Endothelial cell of umbilical vein (primary cell): ENCODE results near the gene ANKRD31.

ENCODE experiments used
- CTCF ChIP-seq, 2 donors: IDR thresholded peaks; 1 replicate in 1 of 2; 2 replicates in 1 of 2; pipeline ENCODE4 v1.5.1; 2011; ENCODE audit warnings: low read length in 2 of 2, mild to moderate bottlenecking in 2 of 2, moderate library complexity in 2 of 2, control low read depth in 1 of 2, inconsistent platforms in 1 of 2, low read depth in 1 of 2; ENCODE audit not compliant: insufficient read depth in 1 of 2; ENCODE audit errors: extremely low read depth in 1 of 2
- JUN ChIP-seq: IDR thresholded peaks from 2 replicates; pipeline ENCODE4 v1.6.1; 2011; ENCODE audit warnings: borderline replicate concordance, low read depth; ENCODE audit not compliant: insufficient read length, insufficient read depth
- POLR2A ChIP-seq: IDR thresholded peaks from 2 replicates; pipeline ENCODE4 v1.6.1; 2012; ENCODE audit warnings: low read depth, mild to moderate bottlenecking, control low read depth, low read length
- TF ChIP-seq, protein P1 (sequence below): IDR thresholded peaks from 2 replicates; pipeline ENCODE4 v1.6.1; 2011; ENCODE audit not compliant: insufficient read depth, insufficient read length

DNA sequence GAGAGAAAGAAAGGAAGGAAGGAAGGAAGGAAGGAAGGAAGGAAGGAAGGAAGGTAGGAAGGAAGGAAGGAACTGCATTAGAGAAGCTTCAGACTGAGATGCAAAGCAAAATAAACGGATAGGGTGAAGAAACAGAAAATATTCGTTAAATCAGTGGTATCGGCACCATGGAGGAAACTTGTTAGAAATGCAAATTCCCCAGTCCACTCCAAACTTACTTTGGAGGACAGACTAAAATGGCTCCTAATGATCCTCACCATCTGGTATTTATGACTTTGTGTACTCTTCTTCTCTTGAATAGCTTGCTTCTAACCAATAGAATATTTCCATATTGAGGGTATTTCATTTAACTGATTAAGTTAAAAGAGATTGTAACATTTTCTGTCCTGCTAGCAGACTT, 96.4 kb downstream of the ANKRD31 start:
- no peak for TF ChIP-seq CTCF (IDR thresholded peaks at IDR 0.05; ENCODE audit: extremely low read depth in 1 of 2, insufficient read depth in 1 of 2, low read depth in 1 of 2, low read length in 2 of 2)
- no peak for TF ChIP-seq POLR2A
- TF ChIP-seq, protein P1, sequence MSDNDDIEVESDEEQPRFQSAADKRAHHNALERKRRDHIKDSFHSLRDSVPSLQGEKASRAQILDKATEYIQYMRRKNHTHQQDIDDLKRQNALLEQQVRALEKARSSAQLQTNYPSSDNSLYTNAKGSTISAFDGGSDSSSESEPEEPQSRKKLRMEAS, result no peak
- no peak for TF ChIP-seq JUN
